Fibroblast of lung (primary cell): ENCODE results near the gene KCNMA1. TPM values are rescaled to one million over a fixed set of nuclear protein-coding genes. Genes with fewer than 3 reads are reported as not detected.
A peak's percentile ranks its signal among the peaks of the same experiment; 100 is the strongest.
"Not testable (repeated sequence)": the region's sequence is repeated elsewhere in the genome, so short reads cannot be mapped to it uniquely, and the experiment has no call there.

ENCODE experiments used
- DNase-seq, 2 donors: peaks; one replicate each; pipeline versions ENCODE4 v3.0.0 to v3.0.0-alpha.2; 2010; ENCODE audit warnings: low read depth in 2 of 2
- H2AFZ ChIP-seq: 2 replicates; pipeline ENCODE4 v1.5.1; 2012; ENCODE audit warnings: low read length, control low read depth, inconsistent platforms
- H3K27ac ChIP-seq: 2 replicates; pipeline ENCODE4 v1.5.1; 2011; ENCODE audit warnings: low read length, control low read depth; ENCODE audit not compliant: insufficient read depth
- H3K27me3 ChIP-seq: 2 replicates; pipeline ENCODE4 v1.5.1; 2011; ENCODE audit warnings: mild to moderate bottlenecking, low read length; ENCODE audit not compliant: control insufficient read depth, insufficient read depth
- H3K36me3 ChIP-seq: 2 replicates; pipeline ENCODE4 v1.5.1; 2011; ENCODE audit warnings: low read length; ENCODE audit not compliant: control insufficient read depth, insufficient read depth
- H3K4me1 ChIP-seq: 2 replicates; pipeline ENCODE4 v1.5.1; 2011; ENCODE audit warnings: low read length; ENCODE audit not compliant: control insufficient read depth, insufficient read depth; ENCODE audit errors: extremely low read depth
- H3K4me2 ChIP-seq: 2 replicates; pipeline ENCODE4 v1.5.1; 2011; ENCODE audit warnings: low read length, control low read depth; ENCODE audit not compliant: insufficient read depth; ENCODE audit errors: extremely low read depth
- H3K4me3 ChIP-seq, 4 experiments: fragments of 200-600 bp in 1 of 4; sonication (generic) in 1 of 4; replicated peaks in 1 of 4; 2 replicates each; pipeline ENCODE4 v1.5.1; 2011 to 2016; ENCODE audit warnings: low read length in 4 of 4, low read depth in 3 of 4, mild to moderate bottlenecking in 3 of 4, control low read depth in 2 of 4, inconsistent platforms in 1 of 4, mixed read lengths in 1 of 4; ENCODE audit not compliant: insufficient read depth in 1 of 4; ENCODE audit errors: control extremely low read depth in 1 of 4
- H3K79me2 ChIP-seq: 2 replicates; pipeline ENCODE4 v1.5.1; 2012; ENCODE audit warnings: mild to moderate bottlenecking, low read length, inconsistent platforms; ENCODE audit not compliant: control insufficient read depth, insufficient read depth
- H3K9ac ChIP-seq: 2 replicates; pipeline ENCODE4 v1.5.1; 2011; ENCODE audit warnings: mild to moderate bottlenecking, low read length, control low read depth; ENCODE audit not compliant: insufficient read depth
- H3K9me3 ChIP-seq: 2 replicates; pipeline ENCODE4 v1.5.1; 2012; ENCODE audit warnings: low read depth, low read length; ENCODE audit not compliant: control insufficient read depth, insufficient read depth
- H4K20me1 ChIP-seq: 2 replicates; pipeline ENCODE4 v1.5.1; 2011; ENCODE audit warnings: low read length; ENCODE audit not compliant: control insufficient read depth, insufficient read depth; ENCODE audit errors: extremely low read depth
- EZH2 ChIP-seq: IDR thresholded peaks from 2 replicates; pipeline ENCODE4 v1.5.1; 2012; ENCODE audit warnings: low read length, control low read depth, mild to moderate bottlenecking; ENCODE audit errors: missing control alignments
- polyA plus RNA-seq, 2 donors: library from polyadenylated mRNA; depleted of rRNA in 1 of 2; stranded (reverse) in 1 of 2; unstranded in 1 of 2; fragments of >200 nt; gene quantifications; 2 replicates each; pipeline ENCODE4 v1.2.1, GENCODE V29; 2011 to 2012; ENCODE audit warnings: missing spikeins in 1 of 2
- total RNA-seq: library from RNA; depleted of rRNA; stranded (reverse); fragments of >200 nt; gene quantifications from 2 replicates; pipeline ENCODE4 v1.2.1, GENCODE V29; 2014
- TF ChIP-seq, protein P1 (sequence below), 2 donors: IDR thresholded peaks in 1 of 2; conservative IDR thresholded peaks in 1 of 2; 1 replicate in 1 of 2; 2 replicates in 1 of 2; pipeline ENCODE4 v1.5.1; 2011 to 2012; ENCODE audit warnings: low read length in 2 of 2, control low read depth in 1 of 2, inconsistent platforms in 1 of 2, low read depth in 1 of 2, mild to moderate bottlenecking in 1 of 2

Gene KCNMA1
- total and polyA plus RNA-seq, 2 donors (not counting 1 experiment from before 2014, with no cell fraction given): 31.0 to 138 TPM

DNA sequence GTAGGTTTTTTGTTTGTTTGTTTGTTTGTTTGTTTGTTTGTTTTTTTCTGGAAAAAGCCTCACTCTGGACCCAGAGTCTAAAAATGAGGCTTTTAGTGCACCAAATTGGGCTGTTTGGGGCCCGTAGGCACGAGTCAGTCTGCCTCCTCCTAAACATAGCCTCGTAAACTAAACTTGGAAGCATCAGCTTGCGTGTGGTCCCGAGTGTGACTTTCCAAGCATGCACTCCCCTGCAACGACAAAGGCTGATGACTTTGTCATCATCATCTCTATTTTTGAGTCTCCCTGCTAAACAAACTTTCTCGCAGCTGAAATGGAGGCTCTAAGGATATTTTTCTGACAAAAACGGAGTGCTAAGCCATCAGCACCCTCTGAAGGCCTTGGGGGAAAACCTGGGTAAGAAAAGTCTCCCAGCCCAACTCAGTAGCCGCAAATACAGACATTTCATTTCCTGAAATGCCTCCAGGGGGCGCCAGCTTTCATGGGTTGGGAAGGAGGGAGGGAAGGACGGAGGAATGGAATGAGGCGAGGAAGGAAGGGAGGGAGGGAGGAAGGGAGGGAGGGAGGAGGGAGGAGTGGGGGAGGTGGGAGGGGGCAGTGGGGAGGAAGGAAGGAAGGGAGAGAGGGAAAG, 245.9 kb downstream of the KCNMA1 start:
- no peaks in the 10 kb centered on the region for H3K36me3 ChIP-seq
- peak overlapping the region; percentile 77 for H3K27ac ChIP-seq
- peaks cover 40% of the 10 kb centered on the region for H3K4me1 ChIP-seq
- peak; percentile 79 to 90 for DNase-seq
- peak overlapping the region; percentile 9 for H2AFZ ChIP-seq
- no peaks in the 10 kb centered on the region for H3K9me3 ChIP-seq
- peak overlapping the region; percentile 49 for H3K4me2 ChIP-seq
- H3K79me2 ChIP-seq: peaks cover 1% of the 10 kb centered on the region
- H4K20me1 ChIP-seq: no peaks in the 10 kb centered on the region
- H3K4me3 ChIP-seq: no peak overlapping the region
- H3K9ac ChIP-seq: no peak overlapping the region
- no peak for TF ChIP-seq EZH2
- TF ChIP-seq, protein P1, sequence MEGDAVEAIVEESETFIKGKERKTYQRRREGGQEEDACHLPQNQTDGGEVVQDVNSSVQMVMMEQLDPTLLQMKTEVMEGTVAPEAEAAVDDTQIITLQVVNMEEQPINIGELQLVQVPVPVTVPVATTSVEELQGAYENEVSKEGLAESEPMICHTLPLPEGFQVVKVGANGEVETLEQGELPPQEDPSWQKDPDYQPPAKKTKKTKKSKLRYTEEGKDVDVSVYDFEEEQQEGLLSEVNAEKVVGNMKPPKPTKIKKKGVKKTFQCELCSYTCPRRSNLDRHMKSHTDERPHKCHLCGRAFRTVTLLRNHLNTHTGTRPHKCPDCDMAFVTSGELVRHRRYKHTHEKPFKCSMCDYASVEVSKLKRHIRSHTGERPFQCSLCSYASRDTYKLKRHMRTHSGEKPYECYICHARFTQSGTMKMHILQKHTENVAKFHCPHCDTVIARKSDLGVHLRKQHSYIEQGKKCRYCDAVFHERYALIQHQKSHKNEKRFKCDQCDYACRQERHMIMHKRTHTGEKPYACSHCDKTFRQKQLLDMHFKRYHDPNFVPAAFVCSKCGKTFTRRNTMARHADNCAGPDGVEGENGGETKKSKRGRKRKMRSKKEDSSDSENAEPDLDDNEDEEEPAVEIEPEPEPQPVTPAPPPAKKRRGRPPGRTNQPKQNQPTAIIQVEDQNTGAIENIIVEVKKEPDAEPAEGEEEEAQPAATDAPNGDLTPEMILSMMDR (conservative IDR thresholded peaks at IDR 0.05 in 1 of 2, IDR thresholded peaks at IDR 0.05 in 1 of 2; ENCODE audit: low read depth in 1 of 2, low read length in 2 of 2): peak; percentile 73 to 77
- no peaks in the 10 kb centered on the region for H3K27me3 ChIP-seq

DNA sequence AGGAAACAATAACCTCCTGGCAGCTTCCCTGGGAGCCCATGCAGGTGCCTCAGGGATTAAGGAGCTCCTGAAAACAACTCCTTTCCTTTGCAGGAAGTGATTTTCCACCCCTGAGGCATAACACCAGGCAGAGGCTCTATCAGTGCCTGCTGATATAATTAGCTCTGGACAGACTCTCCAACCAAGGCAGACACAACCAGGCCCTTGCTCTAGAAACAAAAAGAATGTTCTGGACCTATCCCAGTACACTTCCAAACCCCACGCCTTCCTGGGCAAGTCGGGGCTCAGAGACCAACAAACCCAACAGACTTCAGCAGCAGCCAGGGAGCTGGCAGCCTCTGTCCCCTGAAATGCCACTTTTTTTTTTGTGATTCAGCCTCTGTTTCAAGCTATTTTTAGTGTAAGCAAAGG, 247.1 kb downstream of the KCNMA1 start:
- no peak overlapping the region for H3K4me3 ChIP-seq
- H3K27ac ChIP-seq: peak overlapping the region; percentile 54
- peak overlapping the region; percentile 9 for H3K4me2 ChIP-seq
- H3K4me1 ChIP-seq: peaks cover 41% of the 10 kb centered on the region
- no peak overlapping the region for H2AFZ ChIP-seq
- peak in 1 of 2 donors; percentile 30 for DNase-seq
- no peak for TF ChIP-seq EZH2
- TF ChIP-seq, protein P1 (conservative IDR thresholded peaks at IDR 0.05 in 1 of 2, IDR thresholded peaks at IDR 0.05 in 1 of 2; ENCODE audit: low read depth in 1 of 2, low read length in 2 of 2): no peak
- H3K36me3 ChIP-seq: no peaks in the 10 kb centered on the region
- peaks cover 1% of the 10 kb centered on the region for H3K79me2 ChIP-seq
- H4K20me1 ChIP-seq: no peaks in the 10 kb centered on the region
- no peak overlapping the region for H3K9ac ChIP-seq
- no peaks in the 10 kb centered on the region for H3K9me3 ChIP-seq
- no peaks in the 10 kb centered on the region for H3K27me3 ChIP-seq

DNA sequence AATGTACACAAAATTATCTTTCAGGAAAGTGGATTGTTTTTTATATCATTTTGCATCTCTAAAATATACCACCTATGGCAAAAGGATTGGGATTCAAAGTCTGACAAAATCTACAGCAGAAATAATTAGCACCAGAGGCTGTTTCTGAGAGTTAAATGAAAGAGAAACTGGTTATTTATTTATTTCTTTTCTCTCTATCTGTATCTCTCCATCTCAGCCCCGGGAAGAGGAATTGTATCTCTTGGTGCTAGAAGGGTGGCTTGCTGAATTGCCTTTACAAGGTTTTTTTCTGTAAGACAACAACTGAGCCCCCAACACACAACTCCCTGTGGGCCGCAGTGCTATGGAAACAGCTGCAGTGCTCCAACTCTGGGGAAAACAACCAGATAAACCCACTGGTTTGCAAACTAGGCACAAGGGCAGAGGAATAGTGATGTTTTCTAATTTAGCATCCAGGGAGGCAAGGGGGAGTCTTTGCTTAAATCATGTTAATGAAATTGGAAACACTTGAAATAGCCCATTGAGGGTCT, 249.0 kb downstream of the KCNMA1 start:
- Histone ChIP-seq H3K79me2 (peaks cover 1% of the 10 kb centered on the region), H3K36me3 (no peaks in the 10 kb centered on the region), H3K4me2 (no peak overlapping the region), H3K4me3 (no peak overlapping the region), H2AFZ (no peak overlapping the region), H3K9me3 (no peaks in the 10 kb centered on the region), H3K27ac (no peak overlapping the region), H4K20me1 (no peaks in the 10 kb centered on the region), H3K9ac (no peak overlapping the region), H3K4me1 (peaks cover 41% of the 10 kb centered on the region), H3K27me3 (no peaks in the 10 kb centered on the region)
- TF ChIP-seq, protein P1 (conservative IDR thresholded peaks at IDR 0.05 in 1 of 2, IDR thresholded peaks at IDR 0.05 in 1 of 2; ENCODE audit: low read depth in 1 of 2, low read length in 2 of 2): no peak
- TF ChIP-seq EZH2: no peak
- no peak for DNase-seq

DNA sequence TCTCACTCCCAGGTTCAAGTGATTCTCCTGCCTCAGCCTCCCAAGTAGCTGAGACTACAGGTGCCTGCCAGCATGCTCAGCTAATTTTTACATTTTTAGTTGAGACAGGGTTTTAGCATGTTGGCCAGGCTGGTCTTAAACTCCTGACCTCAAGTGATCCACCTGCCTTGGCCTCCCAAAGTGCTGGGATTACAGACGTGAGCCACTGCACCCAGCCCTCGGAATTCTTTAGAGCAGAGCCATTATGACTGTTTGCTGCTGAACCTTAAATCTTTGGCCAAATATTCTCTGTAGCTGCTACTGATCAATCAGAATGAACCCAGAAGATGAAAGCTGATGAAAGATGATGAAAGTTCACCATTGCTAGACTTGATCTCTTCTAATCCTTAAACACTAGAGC, 249.9 kb downstream of the KCNMA1 start:
- not testable (repeated sequence) for DNase-seq, H3K79me2 ChIP-seq, H3K36me3 ChIP-seq, H3K9ac ChIP-seq, H3K4me2 ChIP-seq, H3K27ac ChIP-seq, H3K9me3 ChIP-seq, H3K4me3 ChIP-seq, H2AFZ ChIP-seq, H3K27me3 ChIP-seq, H4K20me1 ChIP-seq
- peaks cover 32% of the 10 kb centered on the region for H3K4me1 ChIP-seq
